ENCODE results near the gene SPTLC3.

DNA sequence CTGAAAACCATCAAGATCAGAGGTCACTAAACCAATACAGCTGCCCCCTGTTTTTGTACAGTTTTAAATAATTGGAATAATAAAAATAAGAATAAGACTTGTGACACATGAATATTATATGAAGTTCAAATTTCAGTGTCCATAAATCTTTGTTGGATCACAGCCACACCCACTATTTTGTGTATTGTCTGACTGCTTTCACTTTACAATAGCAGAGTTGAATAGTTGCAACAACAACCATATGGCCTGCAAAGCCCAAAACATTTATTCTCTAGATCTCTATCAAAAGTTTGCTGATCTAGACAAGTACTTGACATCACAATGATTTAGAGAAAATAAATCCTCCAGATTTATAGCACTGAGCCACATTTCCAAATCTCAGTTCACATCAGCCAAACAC, 73.6 kb downstream of the SPTLC3 start:
- TF ChIP-seq TAF1 (IDR thresholded peaks at IDR 0.05; ENCODE audit: borderline replicate concordance, insufficient read depth, low read length): no peak
- no peak for TF ChIP-seq SIN3A (IDR thresholded peaks at IDR 0.05; ENCODE audit: borderline replicate concordance, insufficient read depth, low read length)

Measured in PFSK-1 (cell line).